ENCODE data around the gene SFRP2. TPM values are rescaled to one million over a fixed set of nuclear protein-coding genes. Genes with fewer than 3 reads are reported as not detected.

The SFRP2 gene
- total and polyA plus RNA-seq, 9 donors, result 0.63 to 96.2 (median 11.7) TPM; not detected in 3

- no peak overlapping the region for H3K27ac ChIP-seq
- H3K9me3 ChIP-seq, result no peaks in the 10 kb centered on the region
- DNase-seq, result no peak
- intact Hi-C loops (cut with DNase I), result no loop called here
- no peaks in the 10 kb centered on the region for H3K36me3 ChIP-seq
- no peaks in the 10 kb centered on the region for H3K27me3 ChIP-seq
- peaks cover 5% of the 10 kb centered on the region for H3K4me1 ChIP-seq (ENCODE audit: insufficient read depth)
- no peak overlapping the region for H3K4me3 ChIP-seq
- TF ChIP-seq CTCF (IDR thresholded peaks at IDR 0.05), result no peak
- TF ChIP-seq POLR2A (IDR thresholded peaks at IDR 0.05), result no peak
- TF ChIP-seq EP300 (IDR thresholded peaks at IDR 0.05), result no peak
- 23 to 29% (median 26%) methylated on average over 37 to 39 of the region's 39 CpGs for WGBS, 3 donors
These were observed 3.9 kb upstream of the SFRP2 start for GRCh38 chr4:153792618-153793247.

- Histone ChIP-seq H3K36me3 (no peaks in the 10 kb centered on the region), H3K27ac (no peak overlapping the region), H3K27me3 (no peaks in the 10 kb centered on the region), H3K4me3 (no peak overlapping the region), H3K4me1 (ENCODE audit: insufficient read depth) (peaks cover 5% of the 10 kb centered on the region), H3K9me3 (no peaks in the 10 kb centered on the region)
- peak in 1 of 5 donors; percentile 32 for DNase-seq
- TF ChIP-seq POLR2A (IDR thresholded peaks at IDR 0.05), result no peak
- no peak for TF ChIP-seq EP300 (IDR thresholded peaks at IDR 0.05)
- no peak for TF ChIP-seq CTCF (IDR thresholded peaks at IDR 0.05)
- 3 to 11% (median 8%) methylated on average over 34 to 37 of the region's 37 CpGs for WGBS, 3 donors
- intact Hi-C loops (cut with DNase I), result no loop called here
These were observed 3.1 kb upstream of the SFRP2 start for GRCh38 chr4:153791746-153792617.

- Histone ChIP-seq H3K4me3 (no peak overlapping the region), H3K4me1 (ENCODE audit: insufficient read depth) (peaks cover 5% of the 10 kb centered on the region), H3K9me3 (no peaks in the 10 kb centered on the region), H3K36me3 (no peaks in the 10 kb centered on the region), H3K27me3 (no peaks in the 10 kb centered on the region), H3K27ac (no peak overlapping the region)
- TF ChIP-seq POLR2A (IDR thresholded peaks at IDR 0.05), result no peak
- 3 to 5% (median 4%) methylated on average over 47 to 51 of the region's 51 CpGs for WGBS, 3 donors
- intact Hi-C loops (cut with DNase I), result no loop called here
- DNase-seq, result no peak
These were observed 2.2 kb upstream of the SFRP2 start for GRCh38 chr4:153790962-153791551.

GRCh38 chr4:153790500-153790865 is 1.6 kb upstream of the SFRP2 start:
- no peak overlapping the region for H3K4me3 ChIP-seq
- DNase-seq, result no peak
- peaks cover 5% of the 10 kb centered on the region for H3K4me1 ChIP-seq (ENCODE audit: insufficient read depth)
- intact Hi-C loops (cut with DNase I), result no loop called here
- no peak overlapping the region for H3K27ac ChIP-seq
- H3K9me3 ChIP-seq, result no peaks in the 10 kb centered on the region
- no peak for TF ChIP-seq CTCF (IDR thresholded peaks at IDR 0.05)
- no peak for TF ChIP-seq EP300 (IDR thresholded peaks at IDR 0.05)
- TF ChIP-seq POLR2A (IDR thresholded peaks at IDR 0.05), result no peak
- 52 to 65% (median 55%) methylated on average over 10 of the region's 10 CpGs for WGBS, 3 donors
- no peaks in the 10 kb centered on the region for H3K27me3 ChIP-seq
- H3K36me3 ChIP-seq, result no peaks in the 10 kb centered on the region
